ENCODE data around the gene TMEM266. TPM values are rescaled to one million over a fixed set of nuclear protein-coding genes. Genes with fewer than 3 reads are reported as not detected.

The TMEM266 gene
- total RNA-seq, 1 experiment from 2014 or later = 1.1 TPM

DNA sequence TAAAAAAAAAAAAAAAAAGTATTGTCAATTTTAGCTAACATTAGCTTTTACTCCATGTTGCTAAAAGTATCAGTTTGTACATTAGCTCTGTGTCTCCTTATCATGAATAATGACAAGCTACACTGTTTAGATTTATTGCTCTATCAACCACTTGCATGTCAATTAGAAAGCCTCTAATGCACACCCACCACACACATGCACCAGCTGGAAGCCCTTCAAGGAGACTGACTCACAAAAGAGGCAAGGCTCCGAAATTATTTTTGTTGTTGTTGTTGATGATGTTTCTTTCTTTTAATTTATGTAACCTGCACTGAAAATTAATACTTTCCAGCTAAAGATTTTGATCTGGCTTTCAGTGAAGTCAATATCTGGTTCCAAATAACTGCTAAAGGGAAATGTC, 180.0 kb downstream of the TMEM266 start:
- DNase-seq (ENCODE audit: low spot score) = no peak

DNA sequence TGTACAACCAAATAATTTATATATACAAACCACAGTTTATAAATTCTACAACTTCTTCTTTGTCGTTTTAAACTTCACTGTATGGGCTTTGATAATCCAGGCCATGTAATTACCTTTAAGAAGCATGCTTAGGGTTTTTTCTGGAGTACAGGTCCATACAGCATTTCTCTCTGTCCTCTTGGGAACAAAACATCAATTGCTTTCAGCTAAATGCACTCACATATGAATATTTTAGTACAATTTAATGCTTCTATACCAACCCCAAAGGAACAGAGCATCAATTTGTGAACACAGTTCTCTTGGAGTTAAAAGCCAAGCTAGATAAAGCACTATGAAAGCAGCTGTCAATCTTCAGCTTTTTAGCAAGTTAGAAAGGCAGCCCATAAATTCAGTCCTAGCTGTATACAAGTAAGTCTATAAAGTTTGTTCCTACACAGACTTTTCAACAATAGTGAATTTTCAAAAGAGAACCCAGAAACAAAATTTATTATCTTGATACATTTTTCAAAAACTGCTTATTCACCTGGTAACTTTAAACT, 185.4 kb downstream of the TMEM266 start:
- no peak for DNase-seq (ENCODE audit: low spot score)

DNA sequence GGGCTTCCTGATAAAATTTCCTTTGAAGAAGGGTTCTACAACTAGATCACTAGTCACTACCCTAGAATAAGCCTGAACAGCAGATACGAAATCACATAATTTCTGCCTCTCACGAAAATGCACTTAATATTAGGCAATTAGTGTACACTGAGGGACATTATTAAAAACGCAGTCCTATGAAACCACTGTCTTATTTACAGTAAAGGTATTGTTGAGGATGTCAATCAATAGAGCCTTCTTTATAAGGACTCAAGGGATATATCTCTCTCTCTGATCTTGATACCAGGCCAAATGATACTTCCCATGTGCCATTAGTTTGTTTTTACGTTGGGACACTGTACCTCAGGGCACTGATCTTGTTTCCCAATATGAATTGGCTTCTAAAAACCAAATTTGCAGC, 191.9 kb downstream of the TMEM266 start:
- no peak for DNase-seq (ENCODE audit: low spot score)

DNA sequence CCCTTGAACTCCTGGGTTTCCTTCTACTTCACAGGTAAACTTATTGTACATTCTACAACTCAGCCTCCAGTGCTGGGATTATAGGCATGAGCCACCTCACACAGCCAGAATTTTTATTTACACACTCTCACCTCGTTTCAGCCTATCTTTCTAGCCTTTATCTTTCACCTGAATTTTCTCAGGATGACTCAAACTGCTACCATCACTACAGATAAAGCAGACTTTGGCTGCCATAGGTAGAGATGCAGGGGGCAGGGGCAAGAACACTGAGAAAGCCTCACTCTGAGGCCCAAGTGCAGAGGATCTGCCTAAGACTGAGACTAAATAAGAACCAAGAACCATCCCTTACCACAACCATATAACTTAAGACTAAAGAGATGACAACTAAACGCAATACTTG, 192.5 kb downstream of the TMEM266 start:
- no peak for DNase-seq (ENCODE audit: low spot score)

DNA sequence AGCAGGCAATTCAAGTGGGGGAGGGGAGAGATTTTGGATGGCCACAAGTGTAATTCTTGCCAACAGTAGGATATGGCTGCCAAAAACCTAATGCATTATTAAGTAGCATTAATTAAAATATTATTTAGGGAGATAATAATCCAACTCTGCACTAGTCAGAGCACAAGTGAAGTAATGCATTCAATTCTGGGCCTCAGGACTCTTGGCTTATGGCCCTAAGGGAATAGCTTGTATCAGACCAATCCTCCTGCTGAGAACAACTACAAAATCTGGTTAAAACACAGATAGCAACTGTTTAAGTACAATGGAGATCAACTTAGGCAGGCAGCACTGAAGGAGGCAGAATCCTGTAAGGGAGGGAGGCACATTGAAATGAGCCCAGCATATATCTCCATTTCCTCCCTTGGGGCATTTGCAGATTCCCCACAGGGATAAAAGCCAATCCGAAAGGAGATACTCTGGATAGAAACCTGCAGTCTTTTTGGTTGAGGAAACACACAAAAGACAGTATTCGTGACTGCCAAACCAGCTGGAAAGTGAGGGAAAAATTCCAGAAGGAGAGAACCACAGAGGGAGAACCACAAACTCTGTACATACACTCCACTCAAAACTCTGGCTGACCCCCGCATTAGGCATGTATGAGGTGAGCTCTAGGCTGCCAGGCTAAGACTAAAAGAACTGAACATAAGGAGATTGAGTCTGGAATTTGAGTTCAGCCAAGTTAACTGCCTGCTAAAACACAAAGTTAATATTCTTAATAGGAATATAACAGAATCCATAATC, 194.1 kb downstream of the TMEM266 start:
- no peak for DNase-seq (ENCODE audit: low spot score)

Other genes with a start within 250 kb of the TMEM266 start
- gene UBE2Q2, start 216.5 kb upstream of the TMEM266 start, total RNA-seq (2014; rRNA removed; shearing (Covaris generic)) = 36.6 and 36.9 TPM in 2 replicates
- 57.2 and 79.4 TPM in 2 replicates for gene FBXO22, start 156.1 kb upstream of the TMEM266 start, total RNA-seq (2014; rRNA removed; shearing (Covaris generic))
- gene NRG4, start 47.6 kb upstream of the TMEM266 start, total RNA-seq (2014; rRNA removed; shearing (Covaris generic)) = 0.65 TPM in 1 of 2 replicates, not detected in the other

Data from A172 (cell line).